Smooth muscle cell of trachea (primary cell): ENCODE data around the gene HIGD2B. TPM values are rescaled to one million over a fixed set of nuclear protein-coding genes. Genes with fewer than 3 reads are reported as not detected.

Experiments used
- total RNA-seq: library from RNA; depleted of rRNA; stranded (reverse); fragments of >200 nt; gene quantifications from 2 replicates; pipeline ENCODE4 v1.2.1, GENCODE V29; 2014

HIGD2B gene, protein sequence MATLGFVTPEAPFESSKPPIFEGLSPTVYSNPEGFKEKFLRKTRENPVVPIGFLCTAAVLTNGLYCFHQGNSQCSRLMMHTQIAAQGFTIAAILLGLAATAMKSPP
- 0.15 TPM in 1 of 2 replicates, not detected in the other for total RNA-seq

DNA sequence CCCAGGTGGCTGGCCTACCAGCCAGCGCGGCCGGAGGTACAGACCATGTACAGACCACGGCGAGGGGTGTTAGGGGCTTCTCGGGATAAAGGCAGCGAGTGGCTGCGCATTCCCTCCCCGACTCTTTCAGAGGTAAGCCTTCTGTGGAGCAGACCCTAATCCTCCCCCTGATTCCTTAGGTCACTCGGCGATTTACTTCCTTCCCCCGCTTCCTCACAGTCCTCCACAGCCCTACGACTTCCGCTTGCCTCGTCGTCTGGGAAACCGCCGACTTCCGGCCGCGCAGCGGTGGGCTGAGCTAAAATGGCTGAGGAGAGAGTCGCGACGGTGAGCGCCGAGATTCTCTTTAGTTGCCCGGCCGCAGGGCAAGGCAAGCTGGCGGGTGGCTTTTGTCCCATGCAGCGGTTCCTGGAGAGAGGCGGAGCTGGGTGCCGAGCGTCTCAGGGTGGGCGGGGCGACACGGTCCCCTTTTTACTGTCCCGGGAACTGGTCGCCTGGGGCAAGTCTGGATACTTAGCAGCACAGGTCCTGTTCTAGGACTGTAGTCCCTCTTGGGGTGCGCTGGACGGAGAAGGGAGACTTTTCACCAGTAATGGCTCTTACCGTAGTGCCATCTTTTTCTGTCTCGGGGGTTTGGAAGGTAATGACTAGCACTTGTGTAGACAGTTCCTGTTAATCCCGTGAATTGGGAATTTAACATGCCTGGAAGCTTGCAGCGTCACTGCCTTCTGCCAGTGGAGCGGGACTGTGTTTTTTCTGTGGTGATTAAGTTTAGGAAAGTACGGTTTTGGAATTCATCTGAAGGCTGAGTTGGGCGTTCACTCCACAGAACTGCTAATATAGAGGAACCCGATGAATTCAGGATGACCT, at the start of gene HIGD2B, which contains the start of gene BBS4:
Gene HIGD2B, minus strand, starts transcription at position 258 of the 870 bp plus-strand sequence. CDS start 9,808 bp downstream, outside the sequence.
Gene BBS4, plus strand, starts transcription at position 283 of the 870 bp plus-strand sequence. Its CDS starts 21 bp downstream, at position 304.

GRCh38 chr15:72654397-72654796, 31.6 kb downstream of the HIGD2B start, which contains the start of gene GOLGA6B:
Gene GOLGA6B (plus strand): TSS chr15:72654697. CDS start chr15:72654738, 41 bp downstream.

Other genes with a start within 250 kb of the HIGD2B start
- gene ARIH1, start 211.9 kb downstream of the HIGD2B start, total RNA-seq, result 36.4 and 41.2 TPM in 2 replicates
- not detected in 2 replicates for gene GOLGA6B, start 31.5 kb downstream of the HIGD2B start, total RNA-seq
- gene BBS4, start within 50 bp of the HIGD2B start, total RNA-seq, result 30.4 and 82.8 TPM in 2 replicates
- gene ADPGK, start 97.6 kb upstream of the HIGD2B start, total RNA-seq, result 61.2 and 74.8 TPM in 2 replicates